SK-N-SH (cell line): Measurements from ENCODE around the gene C8B. TPM values are rescaled to one million over a fixed set of nuclear protein-coding genes. Genes with fewer than 3 reads are reported as not detected.

Experiments used
- CTCF ChIA-PET: fragments of 300-600, 350-600 bp; formaldehyde crosslinking; extraction: SDS; loops from one replicate; lab custom pipeline; 2021; lab: Yijun Ruan, JAX
- POLR2A ChIA-PET: fragments of 350-600 bp; sonication (Branson Sonifier 250); formaldehyde crosslinking; extraction: SDS; loops from one replicate; lab custom pipeline; 2020; ENCODE audit warnings: antibody characterized with exemption, inconsistent platforms; lab: Yijun Ruan, JAX
- DNase-seq: peaks from one replicate; pipeline ENCODE4 v3.0.0; 2012
- H2AFZ ChIP-seq: fragments of 200-600 bp; sonication (generic); 2 replicates; pipeline ENCODE4 v1.8.1; 2016; ENCODE audit warnings: antibody characterized with exemption, mild to moderate bottlenecking, low read depth
- H3F3A ChIP-seq: fragments of 200-600 bp; sonication (generic); replicated peaks from 2 replicates; pipeline ENCODE3; 2016; ENCODE audit warnings: antibody characterized with exemption, mild to moderate bottlenecking; ENCODE audit not compliant: insufficient read depth
- H3K27ac ChIP-seq, 2 experiments: fragments of 200-500 bp in 1 of 2; fragments of 200-600 bp in 1 of 2; sonication (Bioruptor generic) in 1 of 2; sonication (generic), shearing (Covaris generic) in 1 of 2; 2 replicates each; pipeline versions ENCODE4 v1.5.1 to v1.6.1; 2014 to 2016; ENCODE audit warnings: low read depth in 2 of 2, inconsistent platforms in 1 of 2, low read length in 1 of 2, mild to moderate bottlenecking in 1 of 2, mixed read lengths in 1 of 2
- H3K27me3 ChIP-seq: fragments of 200-600 bp; sonication (generic), shearing (Covaris generic); 2 replicates; pipeline ENCODE4 v1.6.1; 2016; ENCODE audit warnings: mixed run types; ENCODE audit not compliant: insufficient read depth
- H3K36me3 ChIP-seq, 2 experiments: fragments of 200-500 bp in 1 of 2; fragments of 200-600 bp in 1 of 2; sonication (Bioruptor generic) in 1 of 2; sonication (generic) in 1 of 2; replicated peaks in 1 of 2; 2 replicates each; pipeline versions ENCODE3 to v1.5.1; 2014 to 2016; ENCODE audit warnings: low read length in 1 of 2, mild to moderate bottlenecking in 1 of 2; ENCODE audit not compliant: insufficient read depth in 2 of 2, control insufficient read depth in 1 of 2
- H3K4me1 ChIP-seq, 2 experiments: fragments of 200-500 bp in 1 of 2; fragments of 200-600 bp in 1 of 2; sonication (Bioruptor generic) in 1 of 2; sonication (generic), shearing (Covaris generic) in 1 of 2; 2 replicates each; pipeline versions ENCODE4 v1.5.1 to v1.6.1; 2014 to 2016; ENCODE audit warnings: low read depth in 1 of 2, low read length in 1 of 2, mixed run types in 1 of 2; ENCODE audit not compliant: insufficient read depth in 2 of 2, control insufficient read depth in 1 of 2
- H3K4me2 ChIP-seq: fragments of 200-600 bp; sonication (generic), shearing (Covaris generic); 2 replicates; pipeline ENCODE4 v1.6.1; 2017; ENCODE audit warnings: mixed run types
- H3K4me3 ChIP-seq, 2 experiments: fragments of 200-500 bp in 1 of 2; fragments of 200-600 bp in 1 of 2; sonication (Bioruptor generic) in 1 of 2; sonication (generic), shearing (Covaris generic) in 1 of 2; 2 replicates each; pipeline versions ENCODE4 v1.5.1 to v1.8.1; 2014 to 2016; ENCODE audit warnings: low read depth in 2 of 2, inconsistent platforms in 1 of 2, low read length in 1 of 2, mild to moderate bottlenecking in 1 of 2, mixed read lengths in 1 of 2, moderate library complexity in 1 of 2
- H3K79me2 ChIP-seq: fragments of 200-600 bp; sonication (generic); 2 replicates; pipeline ENCODE4 v1.8.1; 2017; ENCODE audit warnings: mild to moderate bottlenecking; ENCODE audit not compliant: insufficient read depth
- H3K9ac ChIP-seq: fragments of 200-600 bp; sonication (generic); 2 replicates; pipeline ENCODE4 v1.6.1; 2017; ENCODE audit warnings: mixed run types
- H3K9me2 ChIP-seq: fragments of 200-600 bp; sonication (generic); 2 replicates; pipeline ENCODE4 v1.6.1; 2017; ENCODE audit warnings: mixed run types
- H3K9me3 ChIP-seq: fragments of 200-600 bp; sonication (generic); 2 replicates; pipeline ENCODE4 v1.6.1; 2017; ENCODE audit warnings: mixed run types, mild to moderate bottlenecking, moderate library complexity
- H4K20me1 ChIP-seq: fragments of 200-600 bp; sonication (generic); 2 replicates; pipeline ENCODE4 v1.6.1; 2017; ENCODE audit warnings: mild to moderate bottlenecking, mixed run types; ENCODE audit not compliant: insufficient read depth
- CHD2 ChIP-seq: fragments of 150-350 bp; IDR thresholded peaks from 2 replicates; pipeline ENCODE4 v1.6.1; 2018; ENCODE audit warnings: low read length; ENCODE audit not compliant: partially characterized antibody
- FOXM1 ChIP-seq: IDR thresholded peaks from 2 replicates; pipeline ENCODE4 v1.4.0; 2012; ENCODE audit warnings: low read depth, mild to moderate bottlenecking
- GABPA ChIP-seq: IDR thresholded peaks from 2 replicates; pipeline ENCODE4 v1.4.0; 2012; ENCODE audit warnings: low read depth, mild to moderate bottlenecking
- GATA2 ChIP-seq: sonication (generic); formaldehyde crosslinking; IDR thresholded peaks from 2 replicates; pipeline ENCODE4 v1.5.0; 2020; ENCODE audit warnings: mild to moderate bottlenecking, missing genetic modification reagents
- IRF3 ChIP-seq: fragments of 150-350 bp; IDR thresholded peaks from 2 replicates; pipeline ENCODE4 v1.6.1; 2016; ENCODE audit warnings: mild to moderate bottlenecking, low read depth, low read length
- JUND ChIP-seq: IDR thresholded peaks from 2 replicates; pipeline ENCODE4 v1.4.0; 2012
- NRF1 ChIP-seq: IDR thresholded peaks from 2 replicates; pipeline ENCODE4 v1.6.1; 2012; ENCODE audit warnings: low read depth, mild to moderate bottlenecking, low read length
- RAD21 ChIP-seq: IDR thresholded peaks from 2 replicates; pipeline ENCODE4 v1.6.1; 2012; ENCODE audit warnings: mild to moderate bottlenecking, low read length
- RCOR1 ChIP-seq: fragments of 150-350 bp; IDR thresholded peaks from 2 replicates; pipeline ENCODE4 v1.6.1; 2017; ENCODE audit warnings: antibody characterized with exemption, low read length
- REST ChIP-seq: IDR thresholded peaks from 2 replicates; pipeline ENCODE4 v1.6.1; 2012; ENCODE audit warnings: mild to moderate bottlenecking, low read depth, low read length, moderate library complexity
- SMC3 ChIP-seq: IDR thresholded peaks from 2 replicates; pipeline ENCODE4 v1.6.1; 2012; ENCODE audit warnings: low read depth, low read length, improper control_type of control experiment
- TAF1 ChIP-seq: IDR thresholded peaks from 2 replicates; pipeline ENCODE4 v1.6.1; 2012; ENCODE audit warnings: low read depth, mild to moderate bottlenecking, low read length, moderate library complexity, borderline replicate concordance
- TCF12 ChIP-seq: IDR thresholded peaks from 2 replicates; pipeline ENCODE4 v1.4.0; 2012
- TEAD4 ChIP-seq: IDR thresholded peaks from 2 replicates; pipeline ENCODE4 v1.4.0; 2012; ENCODE audit warnings: mild to moderate bottlenecking, borderline replicate concordance; ENCODE audit not compliant: insufficient read depth
- USF1 ChIP-seq: IDR thresholded peaks from 2 replicates; pipeline ENCODE4 v1.4.0; 2012; ENCODE audit warnings: low read depth, borderline replicate concordance
- ZBTB33 ChIP-seq: IDR thresholded peaks from 2 replicates; pipeline ENCODE4 v1.4.0; 2012; ENCODE audit warnings: low read depth, borderline replicate concordance
- whole genome bisulfite sequencing: methylation state at CpG from one replicate; pipeline ENCODE4 v1.1.6; 2017; ENCODE audit warnings: low lambda C conversion rate; 5-methylcytosine and 5-hydroxymethylcytosine counted together
- polyA plus RNA-seq, 3 experiments: library from polyadenylated mRNA; depleted of rRNA; stranded (reverse); fragments of >200 nt; gene quantifications; 2 replicates each; pipeline ENCODE4 v1.2.3, GENCODE V29; 2012

The C8B gene
- polyA plus RNA-seq, 1 of the 3 experiments (the other 2 are of a cell fraction), result not detected

- CTCF ChIA-PET, result no interaction called here
- Histone ChIP-seq H3F3A (no peaks in the 10 kb centered on the region), H3K27me3 (no peaks in the 10 kb centered on the region), H2AFZ (no peak overlapping the region), H3K9me3 (no peaks in the 10 kb centered on the region), H3K27ac (no peak overlapping the region), H3K79me2 (no peaks in the 10 kb centered on the region), H4K20me1 (no peaks in the 10 kb centered on the region), H3K4me2 (no peak overlapping the region), H3K4me1 (no peaks in the 10 kb centered on the region; a peak in 1 of 4 replicates), H3K9me2 (no peaks in the 10 kb centered on the region), H3K36me3 (no peaks in the 10 kb centered on the region), H3K9ac (no peak overlapping the region), H3K4me3 (no peak overlapping the region)
- DNase-seq, result no peak
- POLR2A ChIA-PET, result no interaction called here
- WGBS, result 42% methylated on average over 3 of the region's 3 CpGs
- TF ChIP-seq CHD2 (no peak), NRF1 (no peak), TEAD4 (no peak), FOXM1 (no peak), TAF1 (no peak), USF1 (no peak), GABPA (no peak), SMC3 (no peak), ZBTB33 (no peak), GATA2 (CRISPR knock-in tag) (no peak), IRF3 (no peak), RAD21 (no peak)
Measured at GRCh38 chr1:56905667-56906066, 60.1 kb downstream of the C8B start.

GRCh38 chr1:56904663-56905397 lies 61.0 kb downstream of the C8B start:
- Histone ChIP-seq H3K4me1 (no peaks in the 10 kb centered on the region; a peak in 1 of 4 replicates), H3K9me3 (no peaks in the 10 kb centered on the region), H3K27me3 (no peaks in the 10 kb centered on the region), H4K20me1 (no peaks in the 10 kb centered on the region), H3K4me2 (no peak overlapping the region), H3K9me2 (no peaks in the 10 kb centered on the region), H3K79me2 (no peaks in the 10 kb centered on the region), H2AFZ (no peak overlapping the region), H3K27ac (no peak overlapping the region), H3K9ac (no peak overlapping the region), H3K36me3 (no peaks in the 10 kb centered on the region), H3K4me3 (no peak overlapping the region), H3F3A (no peaks in the 10 kb centered on the region)
- DNase-seq, result no peak
- WGBS, result 41% methylated on average over 2 of the region's 2 CpGs
- ChIA-PET POLR2A (no interaction called here), CTCF (interaction anchor here (1.1 kb wide), 1 partner anchor 9 kb away, joined by 3 read pairs; no protein-coding TSS in a partner anchor)
- TF ChIP-seq CHD2 (no peak), REST (no peak), TCF12 (no peak), RCOR1 (no peak), TEAD4 (no peak), JUND (no peak)
